LNCaP clone FGC (cell line): ENCODE data around the gene WAC.

Experiments
- DNase-seq: peaks from one replicate; pipeline ENCODE4 v3.0.0-alpha.2; 2011; ENCODE audit warnings: low read depth
- H3K4me3 ChIP-seq: 2 replicates; pipeline ENCODE4 v1.5.1; 2011; ENCODE audit warnings: mild to moderate bottlenecking, low read depth, low read length, control low read depth
- CTCF ChIP-seq: IDR thresholded peaks from 2 replicates; pipeline ENCODE4 v1.5.1; 2012; ENCODE audit warnings: mild to moderate bottlenecking; ENCODE audit not compliant: control insufficient read depth, insufficient read depth; ENCODE audit errors: extremely low read depth

WAC gene

DNA sequence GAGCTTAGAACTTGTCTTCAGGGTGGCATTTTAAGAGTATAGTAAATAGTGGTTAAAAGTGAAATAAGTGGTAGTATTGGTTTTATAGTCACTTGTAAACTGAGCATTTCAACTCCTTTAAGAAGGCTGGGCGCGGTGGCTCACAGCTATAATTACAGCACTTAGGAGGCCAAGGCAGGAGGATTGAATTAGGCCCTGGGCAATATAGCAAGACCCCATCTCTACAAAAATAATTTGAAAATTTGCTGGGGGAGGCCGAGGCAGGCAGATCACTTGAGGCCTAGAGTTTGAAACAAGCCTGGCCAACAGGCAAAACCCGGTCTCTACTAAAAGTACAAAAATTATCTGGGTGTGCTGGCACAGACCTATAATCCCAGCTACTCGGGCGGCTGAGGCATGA, 80.0 kb downstream of the WAC start:
- H3K4me3 ChIP-seq: no peak overlapping the region
- no peak for DNase-seq
- TF ChIP-seq CTCF: no peak

- DNase-seq: no peak
- TF ChIP-seq CTCF: no peak
- H3K4me3 ChIP-seq: no peak overlapping the region
Observed at GRCh38 chr10:28616514-28616913, 83.6 kb downstream of the WAC start.

GRCh38 chr10:28619455-28619854, 86.5 kb downstream of the WAC start:
- DNase-seq: no peak
- no peak for TF ChIP-seq CTCF
- no peak overlapping the region for H3K4me3 ChIP-seq

- no peak for TF ChIP-seq CTCF
- DNase-seq: no peak
Observed at GRCh38 chr10:28620251-28620650, 87.3 kb downstream of the WAC start.

GRCh38 chr10:28623483-28623882, 90.6 kb downstream of the WAC start:
- no peak for TF ChIP-seq CTCF
- no peak for DNase-seq
- H3K4me3 ChIP-seq: no peak overlapping the region

More at GRCh38 chr10:28620251-28620650, 87.3 kb downstream of the WAC start:
- H3K4me3 ChIP-seq: no peak overlapping the region

DNA sequence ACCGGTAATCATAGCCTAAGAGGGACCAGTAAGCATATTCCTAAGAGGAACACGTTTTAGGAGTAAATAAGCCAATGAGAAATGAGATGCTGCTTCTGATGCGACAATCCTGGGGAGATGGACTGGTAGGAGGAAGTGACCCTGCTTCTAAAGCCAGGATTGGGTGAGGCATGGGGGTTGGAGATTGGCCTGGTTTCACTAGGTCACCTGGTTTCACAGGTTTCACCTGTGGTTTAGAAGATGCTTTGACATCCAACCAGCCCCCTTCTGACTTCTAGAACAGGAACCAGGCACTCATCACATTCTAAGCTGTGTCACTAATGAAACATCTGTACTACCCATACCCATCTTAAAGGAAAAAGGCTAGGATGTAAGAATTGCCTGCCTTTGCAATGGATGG, 91.4 kb downstream of the WAC start:
- H3K4me3 ChIP-seq: no peak overlapping the region
- DNase-seq: no peak
- no peak for TF ChIP-seq CTCF

- no peak for TF ChIP-seq CTCF
- H3K4me3 ChIP-seq: no peak overlapping the region
- DNase-seq: no peak
Observed at GRCh38 chr10:28627102-28627501, 94.2 kb downstream of the WAC start.
